H9 (cell line): ENCODE results near the gene TULP3. TPM values are rescaled to one million over a fixed set of nuclear protein-coding genes. Genes with fewer than 3 reads are reported as not detected.

ENCODE experiments used
- DNase-seq: peaks from one replicate; pipeline ENCODE4 v3.0.0-alpha.2; 2017
- H2AFZ ChIP-seq: one replicate; pipeline ENCODE4 v1.6.1; 2013; ENCODE audit warnings: mild to moderate bottlenecking, low read length, control low read depth, moderate library complexity
- H2AK5ac ChIP-seq: 2 replicates; pipeline ENCODE4 v1.6.1; 2013; ENCODE audit warnings: low read length, control low read depth, mixed read lengths; ENCODE audit not compliant: insufficient read length
- H2BK120ac ChIP-seq: one replicate; pipeline ENCODE4 v1.6.1; 2013; ENCODE audit warnings: low read depth, mild to moderate bottlenecking, low read length, control low read depth, inconsistent platforms; ENCODE audit not compliant: poor library complexity, severe bottlenecking
- H2BK12ac ChIP-seq: 2 replicates; pipeline ENCODE4 v1.6.1; 2013; ENCODE audit warnings: low read length, control low read depth, mixed read lengths, low read depth; ENCODE audit not compliant: insufficient read length
- H2BK15ac ChIP-seq: 2 replicates; pipeline ENCODE4 v1.6.1; 2013; ENCODE audit warnings: low read depth, low read length, control low read depth
- H2BK20ac ChIP-seq: one replicate; pipeline ENCODE4 v1.6.1; 2013; ENCODE audit warnings: low read depth, mild to moderate bottlenecking, low read length, control low read depth, inconsistent platforms; ENCODE audit not compliant: poor library complexity, severe bottlenecking
- H2BK5ac ChIP-seq: 2 replicates; pipeline ENCODE4 v1.6.1; 2013; ENCODE audit warnings: low read length, control low read depth, mixed read lengths; ENCODE audit not compliant: insufficient read length
- H3K14ac ChIP-seq: 2 replicates; pipeline ENCODE4 v1.6.1; 2013; ENCODE audit warnings: low read length, control low read depth; ENCODE audit not compliant: insufficient read depth
- H3K18ac ChIP-seq: 2 replicates; pipeline ENCODE4 v1.6.1; 2013; ENCODE audit warnings: low read depth, mild to moderate bottlenecking, mixed read lengths, low read length, control low read depth; ENCODE audit not compliant: insufficient read length
- H3K23ac ChIP-seq: 2 replicates; pipeline ENCODE4 v1.6.1; 2013; ENCODE audit warnings: low read length, control low read depth, mixed read lengths, low read depth; ENCODE audit not compliant: insufficient read length
- H3K23me2 ChIP-seq: 2 replicates; pipeline ENCODE4 v1.6.1; 2013; ENCODE audit warnings: low read depth, mild to moderate bottlenecking, mixed read lengths, low read length, control low read depth; ENCODE audit not compliant: insufficient read length, poor library complexity, severe bottlenecking
- H3K27ac ChIP-seq: 2 replicates; pipeline ENCODE4 v1.5.1; 2013; ENCODE audit warnings: low read length, control low read depth, mixed read lengths, low read depth; ENCODE audit not compliant: insufficient read length
- H3K27me3 ChIP-seq: 2 replicates; pipeline ENCODE4 v1.6.1; 2013; ENCODE audit warnings: low read length, control low read depth, inconsistent platforms; ENCODE audit not compliant: insufficient read depth
- H3K4ac ChIP-seq: 2 replicates; pipeline ENCODE4 v1.6.1; 2013; ENCODE audit warnings: low read depth, mild to moderate bottlenecking, control low read depth, inconsistent platforms, low read length, moderate library complexity
- H3K4me1 ChIP-seq: 2 replicates; pipeline ENCODE4 v1.6.1; 2013; ENCODE audit warnings: low read length, control low read depth, inconsistent platforms; ENCODE audit not compliant: insufficient read depth
- H3K4me2 ChIP-seq: 2 replicates; pipeline ENCODE4 v1.6.1; 2013; ENCODE audit warnings: low read length, control low read depth, mixed read lengths; ENCODE audit not compliant: insufficient read length, insufficient read depth
- H3K56ac ChIP-seq: 2 replicates; pipeline ENCODE4 v1.6.1; 2013; ENCODE audit warnings: low read depth, mild to moderate bottlenecking, mixed read lengths, low read length, control low read depth; ENCODE audit not compliant: insufficient read length
- H3K79me1 ChIP-seq: 2 replicates; pipeline ENCODE4 v1.6.1; 2013; ENCODE audit warnings: low read depth, mild to moderate bottlenecking, moderate library complexity, low read length, control low read depth, inconsistent platforms; ENCODE audit not compliant: insufficient read depth, poor library complexity, severe bottlenecking
- H3K79me2 ChIP-seq: 2 replicates; pipeline ENCODE4 v1.6.1; 2013; ENCODE audit warnings: low read length, control low read depth, inconsistent platforms; ENCODE audit not compliant: insufficient read depth
- H3K9ac ChIP-seq: 2 replicates; pipeline ENCODE4 v1.6.1; 2013; ENCODE audit warnings: low read length, control low read depth, mixed read lengths; ENCODE audit not compliant: insufficient read length; ENCODE audit errors: extremely low read depth
- H3K9me3 ChIP-seq: one replicate; pipeline ENCODE4 v1.6.1; 2013; ENCODE audit warnings: low read depth, low read length, inconsistent platforms; ENCODE audit not compliant: control insufficient read depth
- H3T11ph ChIP-seq: one replicate; pipeline ENCODE4 v1.6.1; 2013; ENCODE audit warnings: mild to moderate bottlenecking, low read length, control low read depth, inconsistent platforms
- H4K20me1 ChIP-seq: one replicate; pipeline ENCODE4 v1.6.1; 2013; ENCODE audit not compliant: control insufficient read depth, insufficient read length, insufficient read depth
- H4K5ac ChIP-seq: 2 replicates; pipeline ENCODE4 v1.6.1; 2013; ENCODE audit warnings: low read depth, mild to moderate bottlenecking, mixed read lengths, low read length, control low read depth; ENCODE audit not compliant: insufficient read length
- H4K8ac ChIP-seq: replicated peaks from 2 replicates; pipeline ENCODE4 v1.6.1; 2013; ENCODE audit warnings: low read length, control low read depth, mixed read lengths, low read depth; ENCODE audit not compliant: insufficient read length
- H4K91ac ChIP-seq: 2 replicates; pipeline ENCODE4 v1.6.1; 2013; ENCODE audit warnings: low read depth, mild to moderate bottlenecking, moderate library complexity, mixed read lengths, low read length, control low read depth; ENCODE audit not compliant: insufficient read length
- H3K27ac Mint-ChIP-seq, 3 experiments: 2 replicates in 2 of 3; 3 replicates in 1 of 3; pipeline ENCODE4 v1.8.0; 2020 to 2021; ENCODE audit warnings: mixed read lengths in 3 of 3, mild to moderate bottlenecking in 1 of 3, moderate library complexity in 1 of 3
- H3K27me3 Mint-ChIP-seq: 2 replicates; pipeline ENCODE4 v1.8.0; 2021; ENCODE audit warnings: low read depth, mild to moderate bottlenecking, moderate library complexity, mixed read lengths
- H3K36me3 Mint-ChIP-seq, 3 experiments: 2 replicates in 2 of 3; 3 replicates in 1 of 3; pipeline ENCODE4 v1.8.0; 2020 to 2021; ENCODE audit warnings: low read depth in 3 of 3, mixed read lengths in 3 of 3; ENCODE audit not compliant: insufficient read depth in 1 of 3
- H3K4me1 Mint-ChIP-seq, 2 experiments: 2 replicates each; pipeline ENCODE4 v1.8.0; 2020; ENCODE audit warnings: mixed read lengths in 2 of 2
- H3K4me3 Mint-ChIP-seq, 2 experiments: 2 replicates in 1 of 2; 3 replicates in 1 of 2; pipeline ENCODE4 v1.8.0; 2020 to 2021; ENCODE audit warnings: mild to moderate bottlenecking in 2 of 2, mixed read lengths in 2 of 2, moderate library complexity in 1 of 2
- H3K9me3 Mint-ChIP-seq, 2 experiments: 2 replicates in 1 of 2; 3 replicates in 1 of 2; pipeline ENCODE4 v1.8.0; 2020; ENCODE audit warnings: mild to moderate bottlenecking in 2 of 2, mixed read lengths in 2 of 2, moderate library complexity in 1 of 2
- CTCF ChIP-seq: fragments of 200-600 bp; sonication (generic); conservative IDR thresholded peaks from 3 replicates; pipeline ENCODE4 v1.8.0; 2021; ENCODE audit warnings: antibody characterized with exemption, mild to moderate bottlenecking
- WGBS: extraction: QIAGEN DNeasy Blood & Tissue Kit; methylation state at CpG from one replicate; pipeline ENCODE4 v1.1.7; 2013; ENCODE audit warnings: missing lambda C conversion rate, low lambda C conversion rate, mixed read lengths; ENCODE audit not compliant: insufficient read length; ENCODE audit errors: extremely low coverage; 5-methylcytosine and 5-hydroxymethylcytosine counted together
- total RNA-seq: library from RNA; stranded (reverse); gene quantifications from 2 replicates; pipeline ENCODE4 v1.2.1, GENCODE V29; 2021

Gene TULP3
- total RNA-seq, 1 experiment from 2014 or later, result 22.3 TPM

GRCh38 chr12:2924019-2924418, 33.3 kb downstream of the TULP3 start:
- H3K23me2 ChIP-seq, result no peaks in the 10 kb centered on the region
- H3K18ac ChIP-seq, result no peak overlapping the region
- H3K4me1 ChIP-seq, result peaks cover 5% of the 10 kb centered on the region; the same call in 1 of the 2 replicates
- no peaks in the 10 kb centered on the region for H4K20me1 ChIP-seq
- H3K23ac ChIP-seq, result no peak overlapping the region
- TF ChIP-seq CTCF, result no peak
- no peak for DNase-seq
- H3K4ac ChIP-seq, result no peak overlapping the region
- H3K79me2 ChIP-seq, result no peaks in the 10 kb centered on the region
- no peak overlapping the region for H2BK20ac ChIP-seq
- H3K56ac ChIP-seq, result no peak overlapping the region
- no peak overlapping the region for H2BK15ac ChIP-seq
- H3K9me3 Mint-ChIP-seq, result no peaks in the 10 kb centered on the region; a peak in 1 of 5 replicates
- no peak overlapping the region for H4K8ac ChIP-seq
- H2AK5ac ChIP-seq, result no peak overlapping the region
- WGBS, result no CpG with 5 or more reads among the region's 3 CpGs
- H3K4me2 ChIP-seq, result no peak overlapping the region
- no peak overlapping the region for H2AFZ ChIP-seq
- no peaks in the 10 kb centered on the region for H3K79me1 ChIP-seq
- no peaks in the 10 kb centered on the region for H3K27me3 Mint-ChIP-seq
- peak overlapping the region in 1 of 3 experiments; percentile 88; a peak in 2 of 7 replicates for H3K27ac Mint-ChIP-seq
- no peak overlapping the region for H3K4me3 Mint-ChIP-seq
- H3K27me3 ChIP-seq, result no peaks in the 10 kb centered on the region
- H4K5ac ChIP-seq, result no peak overlapping the region
- H3K9ac ChIP-seq, result no peak overlapping the region
- H3T11ph ChIP-seq, result no peak overlapping the region
- no peak overlapping the region for H4K91ac ChIP-seq
- no peaks in the 10 kb centered on the region for H3K9me3 ChIP-seq
- peaks cover 15 to 19% of the 10 kb centered on the region in 2 experiments for H3K4me1 Mint-ChIP-seq
- no peak overlapping the region for H3K14ac ChIP-seq
- H2BK5ac ChIP-seq, result no peak overlapping the region
- H2BK12ac ChIP-seq, result no peak overlapping the region
- H2BK120ac ChIP-seq, result no peak overlapping the region
- H3K36me3 Mint-ChIP-seq, result peaks cover 6 to 34% (median 30%) of the 10 kb centered on the region in 3 experiments; a peak in 6 of 7 replicates
- no peak overlapping the region for H3K27ac ChIP-seq
